Mesothelial cell of epicardium (in vitro differentiated cells): ENCODE measurements around the gene INPP5B. TPM values are rescaled to one million over a fixed set of nuclear protein-coding genes. Genes with fewer than 3 reads are reported as not detected.

Source experiments
- DNase-seq, 2 experiments: peaks; one replicate each; pipeline ENCODE4 v3.0.0; 2021; ENCODE audit warnings: low spot score in 2 of 2; ENCODE audit not compliant: unreplicated experiment in 2 of 2
- H3K27ac Mint-ChIP-seq: 2 replicates; pipeline ENCODE4 v1.8.0; 2021; ENCODE audit warnings: mixed read lengths
- H3K27me3 Mint-ChIP-seq: 2 replicates; pipeline ENCODE4 v1.8.0; 2021; ENCODE audit warnings: low read depth, mixed read lengths
- H3K36me3 Mint-ChIP-seq: 2 replicates; pipeline ENCODE4 v1.8.0; 2021; ENCODE audit warnings: mixed read lengths
- H3K4me1 Mint-ChIP-seq: 2 replicates; pipeline ENCODE4 v1.8.0; 2021; ENCODE audit warnings: mixed read lengths
- H3K4me3 Mint-ChIP-seq: 2 replicates; pipeline ENCODE4 v1.8.0; 2021; ENCODE audit warnings: mild to moderate bottlenecking, moderate library complexity, mixed read lengths
- H3K9me3 Mint-ChIP-seq: 2 replicates; pipeline ENCODE4 v1.8.0; 2021; ENCODE audit warnings: mixed read lengths
- CTCF ChIP-seq: fragments of 200-600 bp; sonication (generic); IDR thresholded peaks from one replicate; pipeline ENCODE4 v1.5.0; 2021; ENCODE audit warnings: antibody characterized with exemption; ENCODE audit not compliant: unreplicated experiment
- total RNA-seq: library from RNA; stranded (reverse); gene quantifications from 3 replicates; pipeline ENCODE4 v1.2.1, GENCODE V29; 2021

INPP5B gene
- total RNA-seq, 1 donor from 2014 or later: 21.5 TPM

DNA sequence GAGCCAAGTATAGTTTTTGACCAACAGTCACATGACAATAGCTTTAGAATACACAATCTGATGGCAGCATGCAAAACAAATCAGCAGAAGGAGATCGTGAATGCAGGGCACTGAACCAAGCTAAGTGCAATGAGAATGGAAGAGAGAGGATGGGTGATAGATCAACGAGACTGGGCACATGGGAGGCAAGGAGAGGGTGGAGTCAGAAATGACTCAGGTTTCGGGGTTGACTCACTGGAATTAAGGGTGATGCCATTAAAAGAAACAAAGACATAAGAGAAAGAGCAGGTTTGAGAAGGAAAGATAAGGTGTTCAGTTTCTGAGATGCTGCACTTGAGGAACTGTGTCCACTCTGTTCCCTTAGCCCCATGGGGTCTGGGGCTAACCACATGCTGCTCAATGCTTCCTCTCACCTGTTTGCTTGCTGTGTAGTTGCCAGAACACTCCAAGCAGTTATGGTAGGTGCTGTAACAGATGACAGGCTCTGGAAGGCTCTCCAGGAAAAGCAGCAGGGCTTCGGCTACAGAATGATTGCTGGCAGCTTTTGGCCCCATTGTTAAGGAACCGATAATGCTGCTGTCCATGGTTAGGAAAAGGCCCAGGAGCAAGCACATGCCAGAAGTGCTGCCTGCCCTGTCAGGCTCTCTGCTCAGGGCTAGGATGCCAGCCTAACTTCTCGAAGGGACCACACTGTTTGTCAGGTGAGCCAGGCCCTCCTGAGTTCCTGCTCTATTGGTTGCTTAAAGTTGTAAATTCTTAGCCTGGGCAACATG is 81.3 kb downstream of the INPP5B start:
- Mint-ChIP-seq H3K9me3 (no peaks in the 10 kb centered on the region), H3K4me1 (no peaks in the 10 kb centered on the region), H3K27me3 (no peaks in the 10 kb centered on the region), H3K27ac (no peak overlapping the region), H3K4me3 (no peak overlapping the region), H3K36me3 (peaks cover 29% of the 10 kb centered on the region)
- DNase-seq: no peak
- no peak for TF ChIP-seq CTCF

GRCh38 chr1:37862330-37862729 is 84.5 kb downstream of the INPP5B start:
- Mint-ChIP-seq H3K4me1 (peaks cover 14% of the 10 kb centered on the region), H3K27me3 (no peaks in the 10 kb centered on the region), H3K36me3 (peaks cover 16% of the 10 kb centered on the region), H3K4me3 (no peak overlapping the region), H3K9me3 (no peaks in the 10 kb centered on the region), H3K27ac (peak overlapping the region; percentile 39)
- no peak for TF ChIP-seq CTCF
- DNase-seq: no peak

DNA sequence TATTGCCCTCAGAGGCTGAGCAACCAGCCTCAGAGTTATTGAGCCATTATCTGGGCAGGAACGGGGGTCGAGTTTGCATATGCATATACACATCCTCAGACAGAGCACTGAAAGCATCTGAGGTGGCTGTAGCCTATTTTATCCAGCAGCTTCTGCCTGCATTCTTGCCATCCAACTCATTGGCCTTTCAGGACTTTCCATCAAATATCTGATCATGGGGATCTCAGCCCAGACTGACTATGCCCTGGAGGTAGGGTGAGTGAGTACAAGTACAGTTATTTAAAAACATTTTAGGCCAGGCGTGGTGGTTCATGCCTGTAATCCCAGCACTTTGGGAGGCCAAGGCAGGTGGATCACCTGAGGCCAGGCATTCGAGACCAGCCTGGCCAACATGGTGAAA is 85.7 kb downstream of the INPP5B start:
- DNase-seq: no peak
- no peak for TF ChIP-seq CTCF
- Mint-ChIP-seq H3K27me3 (no peaks in the 10 kb centered on the region), H3K27ac (no peak overlapping the region), H3K9me3 (no peaks in the 10 kb centered on the region), H3K4me3 (no peak overlapping the region), H3K4me1 (peaks cover 14% of the 10 kb centered on the region), H3K36me3 (peaks cover 19% of the 10 kb centered on the region)

DNA sequence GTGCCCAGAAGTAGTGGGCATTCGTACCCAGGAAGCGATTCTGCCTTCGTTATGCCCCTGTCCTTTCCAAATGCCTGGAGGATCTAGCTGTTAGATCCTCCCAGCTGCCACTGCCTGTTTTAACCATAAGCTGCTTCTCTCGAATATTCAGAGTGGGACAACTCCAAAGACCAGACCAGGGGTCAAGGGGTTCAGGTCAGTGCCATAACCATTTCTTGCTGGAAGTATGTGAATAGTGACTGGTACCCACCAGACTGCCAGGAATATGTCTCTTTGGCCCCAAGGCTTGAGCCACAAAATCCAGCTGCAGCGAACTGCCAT is 86.5 kb downstream of the INPP5B start:
- Mint-ChIP-seq H3K27ac (peak overlapping the region; percentile 97), H3K36me3 (peaks cover 18% of the 10 kb centered on the region), H3K27me3 (no peaks in the 10 kb centered on the region), H3K4me1 (peaks cover 14% of the 10 kb centered on the region), H3K9me3 (no peaks in the 10 kb centered on the region), H3K4me3 (peak overlapping the region; percentile 93)
- TF ChIP-seq CTCF: peak; percentile 42
- no peak for DNase-seq

DNA sequence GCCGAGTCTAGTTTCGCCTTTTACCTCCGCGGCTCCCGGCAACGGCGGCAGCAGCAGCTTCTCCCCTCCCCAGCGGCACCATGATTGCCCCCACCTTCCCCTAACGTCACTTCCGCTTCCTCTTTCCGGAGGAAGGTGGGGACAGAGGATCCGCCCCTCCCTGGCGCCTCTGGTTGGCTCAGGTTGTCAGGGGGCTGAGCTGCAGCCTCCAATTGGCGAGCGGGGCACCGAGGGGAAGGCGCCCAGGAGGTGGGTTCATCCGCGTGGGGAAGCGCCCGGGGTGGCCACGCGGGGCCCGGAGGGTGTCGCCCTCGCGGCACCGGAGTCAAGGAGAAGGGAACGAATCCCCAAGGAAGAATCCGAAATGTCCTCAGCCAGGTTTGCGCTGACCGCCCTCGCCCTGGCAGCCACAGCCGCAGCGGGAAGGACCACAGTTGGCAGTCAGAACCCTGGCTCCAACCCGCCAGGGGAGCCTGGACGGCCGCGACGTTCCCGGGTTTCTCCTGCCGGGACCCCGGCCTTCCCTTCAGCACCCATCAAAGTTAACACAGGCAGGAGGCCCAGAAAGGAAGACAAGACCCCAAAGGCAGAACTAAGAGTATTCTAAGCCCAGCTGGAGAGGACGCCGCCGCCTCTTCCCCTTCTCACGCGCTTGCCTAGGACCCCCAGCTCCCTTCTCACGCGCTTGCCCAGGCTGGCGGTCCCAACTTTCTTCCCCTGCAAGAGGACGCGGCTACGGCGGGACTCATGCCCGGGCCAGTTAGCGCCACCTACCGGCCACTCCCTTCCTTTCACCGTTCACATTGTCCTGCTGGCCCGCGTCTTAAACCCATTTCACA is 87.1 kb downstream of the INPP5B start, which contains the start of gene MTF1:
TSS of gene MTF1 (minus strand) at position 86 of the 839 bp plus-strand sequence. CDS start 1,934 bp downstream, outside the sequence.
- peak; percentile 90 for TF ChIP-seq CTCF
- DNase-seq: peak; percentile 93 to 95
- H3K9me3 Mint-ChIP-seq: no peaks in the 10 kb centered on the region
- no peaks in the 10 kb centered on the region for H3K27me3 Mint-ChIP-seq
- H3K4me1 Mint-ChIP-seq: peaks cover 16% of the 10 kb centered on the region
- H3K4me3 Mint-ChIP-seq: peak within 1 kb of the TSS; percentile 93
- peak within 1 kb of the TSS; percentile 97 for H3K27ac Mint-ChIP-seq
- peaks cover 17% of the 10 kb centered on the region for H3K36me3 Mint-ChIP-seq
